Transverse colon (tissue), 4 donors: Measurements from ENCODE around the gene MXRA8.

ENCODE experiments used
- EP300 ChIP-seq: sonication (generic); formaldehyde crosslinking; IDR thresholded peaks from one replicate; pipeline ENCODE4 v1.6.1; 2017; ENCODE audit warnings: antibody characterized with exemption, low read depth
- POLR2A ChIP-seq: fragments of 450-650 bp; IDR thresholded peaks from one replicate; pipeline ENCODE4 v1.6.1; 2016; ENCODE audit warnings: antibody characterized with exemption, mild to moderate bottlenecking, moderate library complexity
- POLR2AphosphoS5 ChIP-seq, 3 donors: sonication (generic); formaldehyde crosslinking; IDR thresholded peaks; one replicate each; pipeline ENCODE4 v1.6.1; 2016; ENCODE audit warnings: antibody characterized with exemption in 3 of 3
- TF ChIP-seq, protein P1 (sequence below), 5 experiments: fragments of 200-600 bp in 3 of 5; fragments of 450-650 bp in 2 of 5; sonication (generic) in 3 of 5; IDR thresholded peaks; 1 replicate in 2 of 5; 2 replicates in 3 of 5; pipeline ENCODE4 v1.5.1; 2016 to 2017; ENCODE audit warnings: antibody characterized with exemption in 5 of 5, inconsistent platforms in 3 of 5, mild to moderate bottlenecking in 2 of 5, moderate library complexity in 1 of 5

DNA sequence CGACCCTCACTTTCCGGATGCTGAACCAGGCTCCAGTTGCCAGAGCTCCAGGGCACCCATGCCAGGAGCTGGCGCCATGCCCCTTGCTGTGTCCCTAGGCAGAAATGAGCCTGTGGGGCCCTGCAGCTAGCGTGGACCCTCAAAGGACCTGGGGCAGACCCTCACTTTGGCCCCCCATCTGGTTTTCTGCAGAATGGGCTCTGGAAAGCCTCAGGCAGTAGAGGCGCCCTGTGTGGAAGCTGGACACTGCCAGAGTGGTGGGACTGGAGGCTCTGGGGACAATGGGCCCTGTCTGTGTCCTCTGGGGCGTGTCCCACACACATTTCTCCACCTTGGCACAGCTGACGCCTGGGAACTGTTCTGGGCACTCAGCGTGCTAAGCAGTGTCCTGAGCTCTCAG, 22.9 kb upstream of the MXRA8 start:
- TF ChIP-seq POLR2A (no peak), EP300 (no peak), POLR2AphosphoS5 (IDR thresholded peaks at IDR 0.05) (no peak)
- TF ChIP-seq, protein P1, sequence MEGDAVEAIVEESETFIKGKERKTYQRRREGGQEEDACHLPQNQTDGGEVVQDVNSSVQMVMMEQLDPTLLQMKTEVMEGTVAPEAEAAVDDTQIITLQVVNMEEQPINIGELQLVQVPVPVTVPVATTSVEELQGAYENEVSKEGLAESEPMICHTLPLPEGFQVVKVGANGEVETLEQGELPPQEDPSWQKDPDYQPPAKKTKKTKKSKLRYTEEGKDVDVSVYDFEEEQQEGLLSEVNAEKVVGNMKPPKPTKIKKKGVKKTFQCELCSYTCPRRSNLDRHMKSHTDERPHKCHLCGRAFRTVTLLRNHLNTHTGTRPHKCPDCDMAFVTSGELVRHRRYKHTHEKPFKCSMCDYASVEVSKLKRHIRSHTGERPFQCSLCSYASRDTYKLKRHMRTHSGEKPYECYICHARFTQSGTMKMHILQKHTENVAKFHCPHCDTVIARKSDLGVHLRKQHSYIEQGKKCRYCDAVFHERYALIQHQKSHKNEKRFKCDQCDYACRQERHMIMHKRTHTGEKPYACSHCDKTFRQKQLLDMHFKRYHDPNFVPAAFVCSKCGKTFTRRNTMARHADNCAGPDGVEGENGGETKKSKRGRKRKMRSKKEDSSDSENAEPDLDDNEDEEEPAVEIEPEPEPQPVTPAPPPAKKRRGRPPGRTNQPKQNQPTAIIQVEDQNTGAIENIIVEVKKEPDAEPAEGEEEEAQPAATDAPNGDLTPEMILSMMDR (IDR thresholded peaks at IDR 0.05), result no peak
